Skin epidermis (tissue), 12 donors: ENCODE results near the gene TBC1D20.
"Not testable (repeated sequence)": the region's sequence is repeated elsewhere in the genome, so short reads cannot be mapped to it uniquely, and the experiment has no call there.

Experiments
- H3K27ac ChIP-seq, 21 experiments: fragments of 200-600 bp; sonication (generic) in 11 of 21; one replicate each; pipeline ENCODE4 v1.5.0; 2020; ENCODE audit warnings: mild to moderate bottlenecking in 3 of 21, inconsistent platforms in 2 of 21, moderate library complexity in 2 of 21
- H3K4me3 ChIP-seq, 7 experiments: fragments of 200-600 bp; sonication (generic) in 2 of 7; one replicate each; pipeline ENCODE4 v1.5.0; 2020; ENCODE audit warnings: inconsistent platforms in 2 of 7, mild to moderate bottlenecking in 2 of 7, moderate library complexity in 1 of 7

Gene TBC1D20

DNA sequence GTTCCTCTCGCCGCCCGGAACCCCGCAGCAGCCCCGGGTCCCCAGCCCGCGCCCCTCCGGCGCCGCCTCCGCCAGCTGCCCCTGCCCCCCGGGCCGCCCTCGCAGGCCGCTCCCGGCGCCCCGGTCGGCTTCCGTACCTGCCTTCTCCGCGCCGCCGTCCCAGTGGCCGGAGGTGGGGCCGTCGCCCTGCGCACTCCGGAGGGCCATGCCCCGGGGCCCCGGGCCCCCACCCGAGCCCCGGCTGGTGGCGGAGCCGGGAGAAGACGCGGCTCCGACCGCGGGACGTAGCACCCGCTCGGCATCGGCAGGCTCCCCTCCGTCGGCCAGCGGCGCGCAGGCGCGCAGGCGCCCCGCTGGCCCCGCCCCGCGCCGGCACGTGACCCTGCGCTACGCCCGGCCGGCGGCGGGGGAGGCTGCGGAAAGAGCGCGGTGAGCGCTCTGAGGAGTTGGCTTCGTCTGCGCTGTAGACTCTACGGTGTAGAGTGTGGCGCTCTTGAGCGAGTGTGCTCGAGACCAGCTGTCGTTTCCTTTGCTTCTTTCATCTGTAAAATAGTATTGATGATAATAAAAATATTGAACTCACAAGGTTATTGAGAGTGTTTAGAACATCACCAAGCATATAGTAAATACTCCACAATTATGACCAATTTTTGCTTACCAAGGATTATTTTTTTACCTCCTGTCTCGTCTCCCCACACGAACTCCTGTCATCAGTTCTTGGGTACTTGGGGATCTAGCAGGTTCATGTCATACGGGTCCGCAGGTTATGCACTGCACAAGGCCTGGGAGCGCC is at the start of gene TBC1D20:
Gene TBC1D20 (minus strand): TSS at position 335 of the 793 bp plus-strand sequence. CDS start 128 bp downstream, at position 207.
- Histone ChIP-seq H3K27ac (peak within 1 kb of the TSS; percentile 78 to 98 (median 94)), H3K4me3 (peak within 1 kb of the TSS; percentile 59 to 96 (median 89))

GRCh38 chr20:510328-511057 is 48.2 kb upstream of the TBC1D20 start:
- not testable (repeated sequence) for H3K4me3 ChIP-seq, H3K27ac ChIP-seq

GRCh38 chr20:508364-508787 is 46.0 kb upstream of the TBC1D20 start:
- H3K4me3 ChIP-seq, H3K27ac ChIP-seq: not testable (repeated sequence)

- Histone ChIP-seq H3K27ac (no peak overlapping the region), H3K4me3 (no peak overlapping the region)
Measured at GRCh38 chr20:507761-508332, 45.5 kb upstream of the TBC1D20 start.

- no peak overlapping the region for H3K27ac ChIP-seq
- no peak overlapping the region for H3K4me3 ChIP-seq
Measured at GRCh38 chr20:507006-507758, 44.8 kb upstream of the TBC1D20 start.

DNA sequence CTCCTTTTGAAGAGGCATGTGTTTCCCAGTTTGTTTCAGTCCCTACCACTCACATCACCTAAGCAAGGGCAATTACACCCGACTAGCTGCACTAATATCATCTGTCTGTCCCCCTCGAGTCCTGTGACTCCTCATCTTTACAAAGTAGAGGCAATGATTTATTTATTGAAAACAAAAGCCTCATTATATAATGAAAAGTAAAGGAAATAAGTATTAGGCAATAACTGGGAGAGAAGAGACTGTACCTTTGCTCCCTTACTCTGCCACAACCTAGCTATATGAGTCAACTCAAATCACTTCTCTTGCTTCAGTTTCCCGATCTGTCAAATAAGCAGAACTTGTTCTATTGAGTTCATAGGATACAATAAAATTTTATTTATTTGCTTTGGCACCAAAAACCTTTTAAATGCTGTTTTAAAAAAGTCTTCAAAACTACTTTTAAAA is 42.3 kb upstream of the TBC1D20 start:
- Histone ChIP-seq H3K27ac (no peak overlapping the region), H3K4me3 (no peak overlapping the region)

DNA sequence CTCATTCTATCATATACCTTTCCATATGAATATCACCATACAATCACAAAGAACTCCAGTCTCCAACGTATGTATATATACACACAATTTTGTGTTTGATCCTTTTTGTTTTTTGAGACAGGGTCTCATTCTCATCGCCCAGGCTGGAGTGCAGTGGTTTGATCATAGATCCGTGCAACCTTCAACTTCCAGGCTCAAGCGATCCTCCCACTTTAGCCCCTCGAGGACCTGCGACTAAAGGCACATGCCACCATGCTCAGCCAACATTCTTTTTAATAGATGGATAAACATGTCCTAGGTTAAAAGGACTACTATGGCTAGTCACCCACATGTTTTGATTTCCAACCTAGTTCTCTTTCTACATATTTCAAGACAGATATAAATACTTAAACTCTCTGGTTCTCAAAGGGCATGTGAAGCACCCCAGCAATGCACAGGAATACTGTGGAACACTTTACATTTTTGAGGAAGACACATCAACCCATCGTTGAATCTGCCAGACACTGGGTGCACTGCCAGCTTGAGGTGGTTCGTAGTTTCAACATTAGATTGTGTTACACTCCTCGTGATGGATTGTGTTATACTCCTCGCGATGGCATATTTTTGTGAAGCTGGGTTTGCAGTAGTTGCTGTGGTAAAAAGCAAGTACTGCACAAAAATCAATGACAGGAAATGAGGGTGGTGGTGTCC is 40.9 kb upstream of the TBC1D20 start:
- no peak overlapping the region for H3K4me3 ChIP-seq

DNA sequence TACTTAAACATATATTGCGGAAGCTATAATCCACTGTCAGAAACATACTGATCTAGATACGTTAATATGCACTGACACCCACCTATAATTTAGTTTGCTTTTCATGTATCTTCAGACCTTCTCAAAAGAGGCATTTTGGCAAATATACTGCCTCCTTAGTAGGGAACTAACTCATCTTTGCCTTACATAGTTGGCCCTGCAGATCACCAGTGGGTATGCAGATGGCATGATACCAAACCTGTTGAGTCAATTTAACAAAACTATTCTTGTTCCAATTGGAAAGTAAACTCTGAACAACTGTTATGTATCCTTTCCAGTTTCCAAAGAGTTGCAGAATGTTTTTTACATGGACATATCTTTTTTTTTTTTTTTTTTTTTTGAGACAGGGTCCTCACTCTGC is 35.6 kb upstream of the TBC1D20 start:
- no peak overlapping the region for H3K27ac ChIP-seq
- no peak overlapping the region for H3K4me3 ChIP-seq

More for the DNA sequence above, 40.9 kb upstream of the TBC1D20 start:
- no peak overlapping the region for H3K27ac ChIP-seq

DNA sequence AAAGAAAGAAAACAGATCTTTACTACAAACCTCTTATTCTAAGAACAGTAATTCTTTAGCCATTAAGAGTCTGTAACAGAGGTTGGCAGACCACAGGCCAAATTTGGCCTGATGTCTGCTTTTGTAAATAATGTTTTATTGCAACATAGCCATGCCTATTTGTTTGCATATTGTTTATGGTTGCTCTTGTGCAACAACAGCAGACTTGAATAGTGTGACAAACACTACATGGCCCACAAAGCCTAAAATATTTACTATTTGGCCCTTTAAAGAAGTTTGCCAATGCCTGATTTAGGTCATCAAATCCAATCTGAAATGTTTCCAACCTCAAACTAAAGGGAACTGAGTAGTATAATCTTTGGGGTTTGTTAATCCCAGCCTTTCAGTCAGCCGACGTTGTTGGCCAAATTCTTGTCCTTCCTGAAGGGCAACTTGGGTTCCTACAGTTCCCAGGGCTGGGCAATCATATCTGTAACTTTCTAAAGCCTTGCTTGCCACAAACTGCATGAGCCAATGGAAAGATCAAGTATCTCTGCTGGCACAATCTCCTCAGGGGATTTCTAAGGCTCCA is 33.9 kb upstream of the TBC1D20 start:
- no peak overlapping the region for H3K4me3 ChIP-seq
- peak overlapping the region in 4 of 21 experiments; percentile 9 to 34 (median 30) for H3K27ac ChIP-seq

GRCh38 chr20:492159-492558 is 29.8 kb upstream of the TBC1D20 start:
- no peak overlapping the region for H3K27ac ChIP-seq
- H3K4me3 ChIP-seq, result no peak overlapping the region

DNA sequence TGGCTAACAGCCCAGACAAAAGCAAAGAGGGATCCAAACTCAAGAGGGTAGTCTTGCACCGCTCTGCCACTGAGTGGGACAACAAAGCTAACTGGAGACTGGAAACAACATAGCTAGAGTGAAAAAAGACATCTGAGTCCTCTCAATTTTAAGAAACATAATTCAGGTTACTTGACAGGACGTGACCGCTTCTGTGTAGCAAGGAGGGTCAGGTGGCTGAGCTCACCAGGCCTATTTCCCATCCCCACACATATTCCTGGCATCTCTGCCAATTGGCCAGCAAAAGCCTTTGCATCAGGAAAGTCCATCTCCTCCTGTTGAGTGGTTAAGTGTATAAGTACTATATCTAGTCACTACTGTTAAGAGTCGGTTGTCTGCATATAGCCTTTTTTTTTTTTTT is 25.3 kb upstream of the TBC1D20 start:
- H3K4me3 ChIP-seq, result no peak overlapping the region
- H3K27ac ChIP-seq, result no peak overlapping the region

GRCh38 chr20:483815-484644 is 21.7 kb upstream of the TBC1D20 start:
- Histone ChIP-seq H3K4me3 (no peak overlapping the region), H3K27ac (no peak overlapping the region)

DNA sequence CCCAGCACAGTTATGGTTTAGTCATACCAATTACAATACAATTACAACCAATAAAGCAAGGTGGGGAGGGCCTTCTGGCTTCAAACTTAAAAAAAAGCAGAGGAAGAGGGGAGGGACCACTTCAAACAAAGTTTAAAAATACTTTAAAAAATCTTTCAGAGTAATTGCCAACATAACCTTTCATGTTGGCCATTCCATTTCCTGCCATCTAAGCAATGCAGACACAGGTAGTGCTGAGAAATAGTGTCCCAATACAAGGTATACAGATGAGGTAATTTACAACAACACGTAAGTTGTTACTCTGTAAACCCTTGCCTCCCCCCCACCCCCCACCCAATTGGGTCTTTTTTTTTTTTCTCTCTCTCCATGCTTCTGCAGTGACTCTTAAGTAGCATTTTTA is 18.8 kb upstream of the TBC1D20 start:
- Histone ChIP-seq H3K27ac (no peak overlapping the region), H3K4me3 (no peak overlapping the region)

GRCh38 chr20:480044-480443 is 17.7 kb upstream of the TBC1D20 start:
- Histone ChIP-seq H3K27ac (no peak overlapping the region), H3K4me3 (no peak overlapping the region)

GRCh38 chr20:479487-479886 is 17.2 kb upstream of the TBC1D20 start:
- no peak overlapping the region for H3K27ac ChIP-seq
- no peak overlapping the region for H3K4me3 ChIP-seq

DNA sequence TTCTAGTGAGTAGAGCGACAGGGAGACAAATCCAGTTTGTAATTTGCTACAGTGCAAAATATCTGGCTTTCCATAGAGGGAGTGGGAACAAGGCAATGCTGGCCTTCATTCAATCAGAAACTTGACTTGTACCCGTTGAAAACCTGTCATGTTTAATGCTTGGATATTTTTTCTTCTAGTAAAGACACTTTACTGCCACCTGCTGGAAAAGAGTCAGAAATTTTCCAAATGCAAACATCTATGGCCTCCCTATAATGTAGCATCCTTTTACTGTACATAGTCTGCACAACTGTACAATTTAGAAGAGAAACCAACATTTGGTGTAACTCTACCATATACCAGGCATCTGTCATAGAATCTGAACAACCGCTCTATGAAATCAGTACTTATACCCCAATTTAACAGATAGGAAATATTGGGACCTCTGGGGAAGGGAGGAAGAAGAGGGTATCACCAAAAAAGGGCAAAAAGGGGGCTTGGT is 16.7 kb upstream of the TBC1D20 start:
- no peak overlapping the region for H3K4me3 ChIP-seq
- H3K27ac ChIP-seq, result no peak overlapping the region

GRCh38 chr20:478010-478948 is 15.9 kb upstream of the TBC1D20 start:
- H3K4me3 ChIP-seq, result no peak overlapping the region
- peak overlapping the region in 1 of 21 experiments; percentile 11 for H3K27ac ChIP-seq
